ENCODE results near the gene NDST3.
"Not testable (repeated sequence)": the region's sequence is repeated elsewhere in the genome, so short reads cannot be mapped to it uniquely, and the experiment has no call there.

The NDST3 gene

GRCh38 chr4:118290951-118291350, 256.7 kb downstream of the NDST3 start:
- TF ChIP-seq ESRRG (CRISPR knock-in tag; IDR thresholded peaks at IDR 0.05) (no peak), ZFP3 (CRISPR knock-in tag; IDR thresholded peaks at IDR 0.05) (no peak), ISL1 (CRISPR knock-in tag; IDR thresholded peaks at IDR 0.05) (peak; percentile 30; the same call in 1 of the 2 replicates)
- ATAC-seq, result peak; percentile 49

- no peak for ATAC-seq
- TF ChIP-seq ZFP3 (CRISPR knock-in tag; IDR thresholded peaks at IDR 0.05) (no peak), POU6F1 (CRISPR knock-in tag; IDR thresholded peaks at IDR 0.05; ENCODE audit: borderline replicate concordance, low read depth) (no peak), ZFP30 (CRISPR knock-in tag; IDR thresholded peaks at IDR 0.05) (no peak), CSRNP3 (CRISPR knock-in tag; IDR thresholded peaks at IDR 0.05) (no peak), ISL1 (CRISPR knock-in tag; IDR thresholded peaks at IDR 0.05) (no peak), GLIS3 (CRISPR knock-in tag; IDR thresholded peaks at IDR 0.05) (no peak), PATZ1 (CRISPR knock-in tag; IDR thresholded peaks at IDR 0.05; ENCODE audit: borderline replicate concordance) (no peak), ARNTL (CRISPR knock-in tag; IDR thresholded peaks at IDR 0.05; ENCODE audit: borderline replicate concordance, low read depth) (no peak), SNAI2 (CRISPR knock-in tag; IDR thresholded peaks at IDR 0.05) (no peak), ZC3H10 (CRISPR knock-in tag; IDR thresholded peaks at IDR 0.05) (no peak), BACH2 (CRISPR knock-in tag; IDR thresholded peaks at IDR 0.05; ENCODE audit: borderline replicate concordance) (no peak), PPARA (CRISPR knock-in tag; IDR thresholded peaks at IDR 0.05; ENCODE audit: borderline replicate concordance) (no peak), TCF4 (CRISPR knock-in tag; IDR thresholded peaks at IDR 0.05; ENCODE audit: borderline replicate concordance) (no peak)
Measured at GRCh38 chr4:118296729-118297128, 262.4 kb downstream of the NDST3 start.

GRCh38 chr4:118299619-118300018, 265.3 kb downstream of the NDST3 start:
- ATAC-seq, result not testable (repeated sequence)

- ATAC-seq, result peak; percentile 31; the same call in 1 of the 3 replicates
- TF ChIP-seq PATZ1 (CRISPR knock-in tag; IDR thresholded peaks at IDR 0.05; ENCODE audit: borderline replicate concordance) (no peak), ZFP3 (CRISPR knock-in tag; IDR thresholded peaks at IDR 0.05) (no peak), ZNF565 (CRISPR knock-in tag; conservative IDR thresholded peaks at IDR 0.05; ENCODE audit: low read depth) (no peak), ZNF8 (CRISPR knock-in tag; IDR thresholded peaks at IDR 0.05) (no peak), SNAI2 (CRISPR knock-in tag; IDR thresholded peaks at IDR 0.05) (no peak)
Measured at GRCh38 chr4:118307643-118308042, 273.4 kb downstream of the NDST3 start.
